HepG2 (cell line): Measurements from ENCODE around the gene PSMC5. TPM values are rescaled to one million over a fixed set of nuclear protein-coding genes. Genes with fewer than 3 reads are reported as not detected.

Source experiments
- ATAC-seq: fragments of 200-7000 bp; cut with Tn5 transposase; 3 replicates; pipeline ENCODE4 v1.9.1; 2020; ENCODE audit warnings: mild to moderate bottlenecking, moderate library complexity
- BruUV-seq: library from RNA; stranded (reverse); fragments of 400-500 nt; replicated peaks from 2 replicates; lab custom pipeline; 2021; lab: Mats Ljungman, UMichigan
- CTCF ChIA-PET: fragments of 300-600 bp; formaldehyde crosslinking; extraction: SDS; loops from one replicate; lab custom pipeline; 2021; ENCODE audit warnings: low total read pairs, inconsistent platforms, low intra/inter-chr PET ratio; lab: Yijun Ruan, JAX
- POLR2A ChIA-PET: fragments of 350-600 bp; sonication (Branson Sonifier 250); formaldehyde crosslinking; loops from one replicate; lab custom pipeline; 2020; ENCODE audit warnings: antibody characterized with exemption, inconsistent platforms; lab: Yijun Ruan, JAX
- DNase-seq: peaks from one replicate; pipeline ENCODE4 v3.0.0-alpha.2; 2015; ENCODE audit warnings: low spot score
- FAIRE-seq: peaks from 3 replicates; lab custom pipeline; 2011; peaks lifted over from hg19 to GRCh38; lab: Jason Lieb, UNC
- H2AFZ ChIP-seq: one replicate; pipeline ENCODE4 v1.6.1; 2011; ENCODE audit warnings: low read length, inconsistent platforms
- H3K27ac ChIP-seq: fragments of 300-600 bp; 3 replicates; pipeline ENCODE4 v1.8.0; 2011; ENCODE audit warnings: mixed run types, mild to moderate bottlenecking, mixed read lengths, low read length, inconsistent platforms; ENCODE audit not compliant: insufficient read depth; ENCODE audit errors: extremely low read length
- H3K27me3 ChIP-seq, 2 experiments: fragments of 200-600 bp in 1 of 2; 2 replicates in 1 of 2; 3 replicates in 1 of 2; pipeline versions ENCODE4 v1.6.0 to v1.8.0; 2011; ENCODE audit warnings: low read length in 2 of 2, mild to moderate bottlenecking in 2 of 2, moderate library complexity in 2 of 2, inconsistent platforms in 1 of 2; ENCODE audit not compliant: insufficient read depth in 2 of 2, control insufficient read depth in 1 of 2
- H3K36me3 ChIP-seq, 2 experiments: fragments of 200-600 bp in 1 of 2; replicated peaks in 1 of 2; 2 replicates in 1 of 2; 3 replicates in 1 of 2; pipeline versions ENCODE4 v1.5.1 to v1.8.0; 2011; ENCODE audit warnings: low read length in 2 of 2, inconsistent platforms in 1 of 2; ENCODE audit not compliant: insufficient read depth in 2 of 2, control insufficient read depth in 1 of 2
- H3K4me1 ChIP-seq: 2 replicates; pipeline ENCODE4 v1.5.1; 2012; ENCODE audit warnings: low read length, inconsistent platforms; ENCODE audit not compliant: insufficient read depth
- H3K4me2 ChIP-seq: 2 replicates; pipeline ENCODE4 v1.6.0; 2011; ENCODE audit warnings: low read depth, low read length, inconsistent platforms
- H3K4me3 ChIP-seq, 3 experiments: fragments of 200-600 bp in 1 of 3; sonication (generic), shearing (Covaris generic) in 1 of 3; replicated peaks in 1 of 3; 2 replicates each; pipeline ENCODE4 v1.5.1; 2011 to 2016; ENCODE audit warnings: low read length in 3 of 3, inconsistent platforms in 2 of 3, low read depth in 2 of 3, mild to moderate bottlenecking in 2 of 3, control low read depth in 1 of 3, mixed read lengths in 1 of 3; ENCODE audit not compliant: insufficient read depth in 1 of 3
- H3K79me2 ChIP-seq: one replicate; pipeline ENCODE4 v1.6.1; 2011; ENCODE audit warnings: low read length, inconsistent platforms; ENCODE audit not compliant: insufficient read depth
- H3K9ac ChIP-seq: 2 replicates; pipeline ENCODE4 v1.6.0; 2011; ENCODE audit warnings: mild to moderate bottlenecking, low read depth, low read length, inconsistent platforms; ENCODE audit not compliant: insufficient read depth
- H3K9me3 ChIP-seq: 2 replicates; pipeline ENCODE4 v1.5.1; 2012; ENCODE audit warnings: mild to moderate bottlenecking, low read length
- H4K20me1 ChIP-seq: 2 replicates; pipeline ENCODE4 v1.6.0; 2011; ENCODE audit warnings: inconsistent platforms, mild to moderate bottlenecking, low read length, moderate library complexity; ENCODE audit not compliant: insufficient read depth
- ASH2L ChIP-seq: fragments of 300-600, 200-600 bp; sonication (generic); IDR thresholded peaks from 2 replicates; pipeline ENCODE4 v1.7.0; 2017; ENCODE audit warnings: low read depth, mild to moderate bottlenecking, moderate library complexity, mixed read lengths, low read length; ENCODE audit not compliant: insufficient read length
- ZNF180 ChIP-seq: sonication (generic); formaldehyde crosslinking; IDR thresholded peaks from 2 replicates; pipeline ENCODE4 v1.4.0; 2020; ENCODE audit warnings: low read depth, missing genetic modification reagents, borderline replicate concordance
- ZNF20 ChIP-seq: sonication (generic); formaldehyde crosslinking; IDR thresholded peaks from 2 replicates; pipeline ENCODE4 v1.4.0; 2020; ENCODE audit warnings: mild to moderate bottlenecking, moderate library complexity, missing genetic modification reagents
- ZNF362 ChIP-seq: sonication (generic); formaldehyde crosslinking; IDR thresholded peaks from 2 replicates; pipeline ENCODE4 v1.4.0; 2020; ENCODE audit warnings: missing genetic modification reagents, mild to moderate bottlenecking, borderline replicate concordance
- ZNF558 ChIP-seq: sonication (generic); formaldehyde crosslinking; IDR thresholded peaks from 2 replicates; pipeline ENCODE4 v1.9.0; 2022; ENCODE audit warnings: mild to moderate bottlenecking, missing genetic modification reagents, borderline replicate concordance
- ZNF691 ChIP-seq: sonication (generic); formaldehyde crosslinking; IDR thresholded peaks from 2 replicates; pipeline ENCODE4 v1.4.0; 2020; ENCODE audit warnings: missing genetic modification reagents, low read depth, mild to moderate bottlenecking, borderline replicate concordance
- WGBS: methylation state at CpG from one replicate; pipeline ENCODE4 v1.1.6; 2017; ENCODE audit warnings: low lambda C conversion rate; 5-methylcytosine and 5-hydroxymethylcytosine counted together
- in situ Hi-C: cut with HindIII; loops from 2 replicates; pipeline ENCODE4 v1.10.0; 2017; ENCODE audit warnings: low pct_unique_long_range_greater_than_20kb; ENCODE audit not compliant: extremely low pct_ligation_motif_present
- intact Hi-C: fragments of 100-400 bp; cut with micrococcal nuclease; formaldehyde crosslinking; loops from one replicate; pipeline ENCODE4 v1.10.0; 2022; ENCODE audit not compliant: unreplicated experiment
- polyA plus RNA-seq, 8 experiments: library from polyadenylated mRNA; depleted of rRNA in 3 of 8; stranded (reverse) in 7 of 8; unstranded in 1 of 8; fragments of >200 nt; fragmentation: Illumina TruSeq in 4 of 8; extraction: Trizol in 4 of 8; gene quantifications; 2 replicates each; pipeline versions ENCODE4 v1.2.1 to v1.2.3, GENCODE V29; 2011 to 2016; ENCODE audit warnings: low read depth in 4 of 8, missing spikeins in 1 of 8, mixed read lengths in 1 of 8; ENCODE audit not compliant: insufficient read depth in 1 of 8
- total RNA-seq, 5 experiments: library from RNA; depleted of rRNA; stranded (reverse); fragments of >200 nt; fragmentation: Illumina TruSeq; extraction: Trizol; gene quantifications; 2 replicates each; pipeline ENCODE4 v1.2.3, GENCODE V29; 2016; ENCODE audit warnings: low read depth in 1 of 5
- TF ChIP-seq, protein P1 (sequence below): sonication (generic); formaldehyde crosslinking; IDR thresholded peaks from 2 replicates; pipeline ENCODE4 v1.4.0; 2020; ENCODE audit warnings: missing genetic modification reagents, borderline replicate concordance
- TF ChIP-seq, protein P2 (sequence below): sonication (generic); formaldehyde crosslinking; IDR thresholded peaks from 2 replicates; pipeline ENCODE4 v1.5.0; 2020; ENCODE audit warnings: mild to moderate bottlenecking, missing genetic modification reagents, borderline replicate concordance
- TF ChIP-seq, protein P3 (sequence below): IDR thresholded peaks from 2 replicates; pipeline ENCODE4 v1.6.1; 2016; ENCODE audit warnings: low read depth, borderline replicate concordance
- TF ChIP-seq, protein P4 (sequence below): sonication (generic); formaldehyde crosslinking; IDR thresholded peaks from 2 replicates; pipeline ENCODE4 v1.8.1; 2023; ENCODE audit warnings: mild to moderate bottlenecking, moderate library complexity, missing genetic modification reagents

The PSMC5 gene
- total and polyA plus RNA-seq, 2 of the 13 experiments (the other 11 are each of a cell fraction or from before 2014, with no cell fraction given), result 35.3 to 128 TPM

DNA sequence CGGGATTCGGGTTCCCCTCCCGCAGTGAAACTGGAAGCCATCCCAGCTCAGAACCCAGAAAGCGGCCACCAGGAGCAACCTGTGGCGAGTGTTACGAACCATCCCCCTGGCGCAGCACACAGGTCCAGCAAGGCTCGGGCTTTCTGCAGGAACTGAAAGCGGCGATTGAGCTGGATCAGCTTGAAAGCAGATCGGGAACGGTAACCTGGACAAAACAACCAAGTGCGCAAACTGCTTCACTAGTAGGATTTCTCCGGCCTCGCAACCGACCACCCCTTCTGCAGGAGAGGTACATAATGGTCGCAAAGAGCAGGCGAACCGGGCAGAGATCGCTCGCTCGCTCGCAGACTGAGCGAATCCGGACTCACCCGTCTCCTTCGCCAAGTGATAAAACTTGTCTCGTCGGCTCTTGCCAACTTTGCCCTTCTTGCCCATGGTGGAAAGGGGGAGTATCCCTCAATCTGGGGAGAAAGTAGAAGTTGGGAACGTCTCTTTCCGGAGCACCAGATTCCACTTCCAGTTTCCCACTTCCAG lies 696 bp upstream of the PSMC5 start (continued):
- TF ChIP-seq ZNF691, result peak; percentile 68; the same call in 1 of the 2 replicates
- peak; percentile 91 for TF ChIP-seq ASH2L
- no peak for TF ChIP-seq ZNF20 (CRISPR knock-in tag)

DNA sequence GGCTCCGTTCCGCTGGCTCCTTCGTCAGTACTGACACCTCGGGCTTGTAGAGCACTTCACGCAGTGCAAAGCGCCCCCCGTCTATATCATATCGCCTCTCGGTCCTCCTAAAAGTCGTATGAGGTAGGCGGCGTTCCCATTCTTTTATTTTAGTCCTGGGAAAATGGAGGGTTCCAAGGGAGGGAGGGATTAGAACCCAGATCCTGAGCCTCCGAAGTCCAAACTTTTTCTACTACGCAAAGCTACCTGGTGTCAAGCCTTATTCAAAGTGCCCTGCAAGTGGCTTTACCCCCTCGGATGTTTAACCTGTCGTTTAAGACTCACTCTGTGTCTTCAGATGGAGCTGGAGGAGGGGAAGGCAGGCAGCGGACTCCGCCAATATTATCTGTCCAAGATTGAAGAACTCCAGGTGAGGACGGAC lies 580 bp downstream of the PSMC5 start:
- Histone ChIP-seq H3K79me2 (peaks cover 45% of the 10 kb centered on the region), H3K27ac (peak overlapping the region; percentile 91), H2AFZ (no peak overlapping the region), H3K9me3 (no peaks in the 10 kb centered on the region), H3K4me2 (peak overlapping the region; percentile 81), H3K4me1 (peaks cover 31% of the 10 kb centered on the region), H3K36me3 (peaks cover 47 to 68% of the 10 kb centered on the region in 2 experiments), H3K27me3 (no peaks in the 10 kb centered on the region; a peak in 1 of 5 replicates), H4K20me1 (no peaks in the 10 kb centered on the region), H3K4me3 (peak overlapping the region; percentile 84 to 98 (median 95)), H3K9ac (peak overlapping the region; percentile 86)
- 4% methylated on average over 19 of the region's 19 CpGs for WGBS
- intact Hi-C loops, result loop anchor here (1.0 to 5.0 kb wide), 4 partner anchors 13 to 87 kb away; partner anchors contain the start of genes CCDC47, DDX42 and STRADA
- in situ Hi-C loops, result no loop called here
- POLR2A ChIA-PET, result interaction anchor here (0.8 to 3.5 kb wide), 5 partner anchors 9 to 55 kb away, joined by 4 to 37 read pairs (median 10); partner anchors contain the start of genes CCDC47 and DDX42
- CTCF ChIA-PET, result no interaction called here
- no TSS peak for BruUV-seq
- DNase-seq (no peak), FAIRE-seq (no peak), ATAC-seq (no peak)
- TF ChIP-seq, protein P1, sequence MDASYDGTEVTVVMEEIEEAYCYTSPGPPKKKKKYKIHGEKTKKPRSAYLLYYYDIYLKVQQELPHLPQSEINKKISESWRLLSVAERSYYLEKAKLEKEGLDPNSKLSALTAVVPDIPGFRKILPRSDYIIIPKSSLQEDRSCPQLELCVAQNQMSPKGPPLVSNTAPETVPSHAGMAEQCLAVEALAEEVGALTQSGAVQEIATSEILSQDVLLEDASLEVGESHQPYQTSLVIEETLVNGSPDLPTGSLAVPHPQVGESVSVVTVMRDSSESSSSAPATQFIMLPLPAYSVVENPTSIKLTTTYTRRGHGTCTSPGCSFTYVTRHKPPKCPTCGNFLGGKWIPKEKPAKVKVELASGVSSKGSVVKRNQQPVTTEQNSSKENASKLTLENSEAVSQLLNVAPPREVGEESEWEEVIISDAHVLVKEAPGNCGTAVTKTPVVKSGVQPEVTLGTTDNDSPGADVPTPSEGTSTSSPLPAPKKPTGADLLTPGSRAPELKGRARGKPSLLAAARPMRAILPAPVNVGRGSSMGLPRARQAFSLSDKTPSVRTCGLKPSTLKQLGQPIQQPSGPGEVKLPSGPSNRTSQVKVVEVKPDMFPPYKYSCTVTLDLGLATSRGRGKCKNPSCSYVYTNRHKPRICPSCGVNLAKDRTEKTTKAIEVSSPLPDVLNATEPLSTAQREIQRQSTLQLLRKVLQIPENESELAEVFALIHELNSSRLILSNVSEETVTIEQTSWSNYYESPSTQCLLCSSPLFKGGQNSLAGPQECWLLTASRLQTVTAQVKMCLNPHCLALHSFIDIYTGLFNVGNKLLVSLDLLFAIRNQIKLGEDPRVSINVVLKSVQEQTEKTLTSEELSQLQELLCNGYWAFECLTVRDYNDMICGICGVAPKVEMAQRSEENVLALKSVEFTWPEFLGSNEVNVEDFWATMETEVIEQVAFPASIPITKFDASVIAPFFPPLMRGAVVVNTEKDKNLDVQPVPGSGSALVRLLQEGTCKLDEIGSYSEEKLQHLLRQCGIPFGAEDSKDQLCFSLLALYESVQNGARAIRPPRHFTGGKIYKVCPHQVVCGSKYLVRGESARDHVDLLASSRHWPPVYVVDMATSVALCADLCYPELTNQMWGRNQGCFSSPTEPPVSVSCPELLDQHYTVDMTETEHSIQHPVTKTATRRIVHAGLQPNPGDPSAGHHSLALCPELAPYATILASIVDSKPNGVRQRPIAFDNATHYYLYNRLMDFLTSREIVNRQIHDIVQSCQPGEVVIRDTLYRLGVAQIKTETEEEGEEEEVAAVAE (CRISPR knock-in tag), result no peak
- TF ChIP-seq, protein P2, sequence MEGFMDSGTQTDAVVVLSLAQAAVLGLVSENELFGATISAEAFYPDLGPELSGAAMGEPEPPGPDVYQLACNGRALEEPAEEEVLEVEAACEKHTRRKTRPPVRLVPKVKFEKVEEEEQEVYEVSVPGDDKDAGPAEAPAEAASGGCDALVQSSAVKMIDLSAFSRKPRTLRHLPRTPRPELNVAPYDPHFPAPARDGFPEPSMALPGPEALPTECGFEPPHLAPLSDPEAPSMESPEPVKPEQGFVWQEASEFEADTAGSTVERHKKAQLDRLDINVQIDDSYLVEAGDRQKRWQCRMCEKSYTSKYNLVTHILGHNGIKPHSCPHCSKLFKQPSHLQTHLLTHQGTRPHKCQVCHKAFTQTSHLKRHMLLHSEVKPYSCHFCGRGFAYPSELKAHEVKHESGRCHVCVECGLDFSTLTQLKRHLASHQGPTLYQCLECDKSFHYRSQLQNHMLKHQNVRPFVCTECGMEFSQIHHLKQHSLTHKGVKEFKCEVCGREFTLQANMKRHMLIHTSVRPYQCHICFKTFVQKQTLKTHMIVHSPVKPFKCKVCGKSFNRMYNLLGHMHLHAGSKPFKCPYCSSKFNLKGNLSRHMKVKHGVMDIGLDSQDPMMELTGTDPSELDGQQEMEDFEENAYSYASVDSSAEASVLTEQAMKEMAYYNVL, result peak; percentile 17; the same call in 1 of the 2 replicates
- TF ChIP-seq ZNF558 (peak; percentile 61; the same call in 1 of the 2 replicates), ZNF362 (CRISPR knock-in tag) (no peak), ZNF180 (CRISPR knock-in tag) (0 out of 2 replicates have a peak, but pooled peaks have one; percentile 42)
- TF ChIP-seq, protein P3, sequence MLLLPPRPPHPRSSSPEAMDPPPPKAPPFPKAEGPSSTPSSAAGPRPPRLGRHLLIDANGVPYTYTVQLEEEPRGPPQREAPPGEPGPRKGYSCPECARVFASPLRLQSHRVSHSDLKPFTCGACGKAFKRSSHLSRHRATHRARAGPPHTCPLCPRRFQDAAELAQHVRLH (CRISPR knock-in tag), result no peak
- TF ChIP-seq, protein P4, sequence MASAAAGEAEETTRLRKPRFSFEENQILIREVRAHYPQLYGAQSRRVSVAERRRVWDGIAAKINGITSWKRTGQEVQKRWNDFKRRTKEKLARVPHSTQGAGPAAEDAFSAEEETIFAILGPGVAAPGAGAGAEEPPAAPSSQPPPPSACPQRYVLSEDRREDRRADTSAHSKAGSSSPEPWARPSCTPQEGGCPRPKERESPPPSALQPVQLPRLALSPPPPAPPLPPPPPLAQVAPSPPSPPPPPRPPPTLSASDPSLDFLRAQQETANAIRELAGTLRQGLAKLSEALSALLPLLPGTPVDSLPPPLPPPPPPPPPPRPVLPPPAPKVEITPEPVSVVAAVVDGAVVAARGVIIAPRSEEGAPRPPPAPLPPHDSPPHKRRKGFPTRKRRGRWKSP, result 0 out of 2 replicates have a peak, but pooled peaks have one; percentile 55
